Activated CD4-positive, alpha-beta T cell treated with anti-CD3 and anti-CD28 coated beads for 24 hours (primary cell): ENCODE data around the gene ADAMTS16.

ENCODE experiments used
- DNase-seq, 2 donors: peaks; one replicate each; pipeline ENCODE4 v3.0.0-alpha.2; 2020; ENCODE audit warnings: low read depth in 2 of 2

ADAMTS16 gene

DNA sequence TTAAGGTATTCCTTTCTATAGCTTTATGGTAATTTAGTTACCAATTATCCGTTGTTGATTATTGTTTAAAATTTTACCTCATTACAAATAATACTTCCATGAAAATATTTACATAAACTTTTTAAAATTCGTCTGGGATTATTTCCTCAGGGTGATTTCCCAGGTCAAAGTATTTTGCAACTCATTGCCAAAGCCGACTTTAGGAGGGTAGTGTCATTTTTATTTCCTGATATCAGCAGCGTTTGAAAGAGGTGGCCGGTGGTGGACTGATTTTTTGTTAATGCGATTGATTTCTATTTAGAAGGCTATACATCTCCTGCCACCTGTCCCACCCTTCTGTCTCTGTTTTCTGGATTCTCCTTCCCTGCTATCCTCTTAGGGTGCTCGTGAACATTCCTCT, 4.3 kb downstream of the ADAMTS16 start:
- no peak for DNase-seq

GRCh38 chr5:5145651-5146529, 5.8 kb downstream of the ADAMTS16 start:
- no peak for DNase-seq

- no peak for DNase-seq
Observed at GRCh38 chr5:5146530-5147160, 6.5 kb downstream of the ADAMTS16 start.

GRCh38 chr5:5149154-5149553, 9.0 kb downstream of the ADAMTS16 start:
- no peak for DNase-seq

DNA sequence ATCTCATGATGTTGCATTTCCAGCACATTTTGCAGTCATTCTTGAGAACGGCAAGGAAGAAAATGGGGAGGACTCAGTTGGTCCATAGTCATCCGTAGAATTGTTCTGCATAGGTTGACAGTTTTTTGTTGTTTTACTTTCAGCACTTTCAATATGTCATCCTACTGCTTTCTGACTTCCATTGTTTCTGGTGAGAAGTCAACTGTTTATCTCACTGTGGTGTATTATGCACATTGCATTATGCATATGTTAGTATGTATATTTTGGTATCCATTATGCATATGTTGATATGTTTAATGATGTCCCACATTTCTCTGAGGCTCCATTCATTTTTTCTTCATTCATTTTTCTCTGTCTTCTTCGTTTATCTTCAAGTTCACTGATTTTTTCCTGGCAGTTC, 10.5 kb downstream of the ADAMTS16 start:
- no peak for DNase-seq

DNA sequence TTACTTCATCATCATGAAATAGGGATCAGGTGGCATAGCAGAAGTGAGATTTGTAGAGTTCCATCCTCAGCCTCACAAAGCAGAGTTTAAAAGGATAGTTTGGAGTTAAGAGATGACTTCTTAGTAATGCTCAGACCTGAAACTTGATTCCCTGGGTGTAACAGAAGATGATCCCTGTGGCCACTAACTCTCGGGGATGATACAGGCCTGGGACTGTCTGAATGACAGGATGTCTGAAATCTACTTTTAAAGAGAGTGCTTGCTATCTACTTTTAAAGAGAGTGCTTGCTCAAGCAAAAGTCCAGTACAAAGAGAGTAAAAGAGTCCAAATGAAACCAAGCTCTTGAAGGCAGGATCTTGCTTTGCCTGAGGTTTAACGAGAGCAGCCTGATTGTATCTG, 14.6 kb downstream of the ADAMTS16 start:
- DNase-seq = no peak

GRCh38 chr5:5155617-5156016, 15.5 kb downstream of the ADAMTS16 start:
- no peak for DNase-seq

- no peak for DNase-seq
Observed at GRCh38 chr5:5156471-5157082, 16.4 kb downstream of the ADAMTS16 start.

- DNase-seq = no peak
Observed at GRCh38 chr5:5158472-5158895, 18.4 kb downstream of the ADAMTS16 start.

DNA sequence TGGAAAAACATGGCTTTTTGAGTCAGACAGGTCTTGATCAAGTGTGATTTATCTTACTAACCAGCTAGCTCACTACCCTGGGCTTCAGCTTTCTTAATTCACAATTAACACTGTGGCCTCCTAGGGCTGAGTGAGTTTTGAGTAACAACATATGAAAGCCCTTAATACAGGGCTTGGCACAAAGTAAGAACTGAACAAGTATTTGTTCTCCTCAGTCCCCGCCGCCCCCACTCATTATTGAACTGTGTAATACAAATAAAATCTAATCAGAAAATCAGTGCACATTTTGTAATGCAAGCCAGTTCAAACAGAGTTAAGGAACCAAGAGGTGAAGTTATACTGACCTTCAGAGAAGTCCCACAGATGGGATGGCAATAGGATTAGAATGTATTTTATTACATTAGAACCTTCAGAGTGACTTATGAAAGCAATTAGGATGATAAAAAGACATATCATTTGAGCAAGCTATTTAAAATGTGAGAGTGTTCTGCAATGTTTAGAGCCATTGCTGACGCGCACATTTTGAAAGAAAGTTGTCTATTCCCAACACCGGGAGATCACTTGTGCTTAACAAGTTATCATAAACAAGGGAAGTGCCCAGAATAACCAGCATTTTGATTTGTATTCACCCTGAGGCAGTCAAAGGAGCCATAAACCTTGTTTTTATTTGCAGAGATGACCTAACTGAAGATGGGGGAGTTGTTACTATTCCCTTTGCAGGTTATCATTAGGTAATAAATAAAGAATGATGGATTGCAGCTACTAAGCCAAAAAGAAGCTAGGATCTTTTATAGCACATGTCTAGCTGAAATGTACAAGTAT, 19.4 kb downstream of the ADAMTS16 start:
- DNase-seq = no peak

DNA sequence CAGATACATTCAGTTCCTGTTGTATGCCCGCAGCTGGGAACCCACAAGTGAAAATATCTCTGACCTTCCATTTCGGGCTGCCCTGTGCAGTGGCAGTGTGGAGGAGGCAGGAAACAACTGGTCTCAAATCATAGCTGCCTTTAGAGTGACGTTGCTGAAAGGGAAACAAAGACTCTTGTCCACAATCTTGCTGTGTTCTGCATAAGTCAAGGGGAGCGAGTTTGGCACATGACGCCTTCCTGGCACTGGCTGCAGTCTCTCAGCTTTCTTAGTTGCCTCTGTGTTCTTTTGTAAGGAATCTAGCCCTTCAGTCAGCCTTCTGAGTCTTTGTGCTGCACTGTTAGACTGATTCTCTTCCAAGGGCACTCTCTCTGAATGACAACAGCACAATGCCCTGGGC, 24.0 kb downstream of the ADAMTS16 start:
- DNase-seq = no peak

- DNase-seq = no peak
Observed at GRCh38 chr5:5165541-5166002, 25.4 kb downstream of the ADAMTS16 start.

- DNase-seq = no peak
Observed at GRCh38 chr5:5169466-5169865, 29.3 kb downstream of the ADAMTS16 start.

DNA sequence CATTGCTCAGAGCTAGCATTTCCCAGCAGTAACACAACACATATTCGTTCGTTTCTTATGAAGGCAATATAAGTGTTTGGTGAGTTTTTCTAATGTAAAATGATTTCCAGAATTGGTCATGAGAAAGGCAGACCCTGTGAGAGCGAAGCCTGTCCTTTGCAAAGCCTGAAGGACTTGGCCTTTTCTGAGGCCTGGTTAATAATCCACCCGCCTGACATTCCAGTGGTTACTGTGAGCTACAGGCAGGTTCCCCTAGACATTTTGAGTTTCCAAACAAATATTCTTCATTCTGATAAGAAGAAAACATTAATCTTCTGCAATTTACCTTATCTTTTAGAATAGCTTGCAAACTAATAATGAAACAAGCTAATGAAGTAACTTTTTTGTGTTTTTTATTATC, 38.0 kb downstream of the ADAMTS16 start:
- no peak for DNase-seq

DNA sequence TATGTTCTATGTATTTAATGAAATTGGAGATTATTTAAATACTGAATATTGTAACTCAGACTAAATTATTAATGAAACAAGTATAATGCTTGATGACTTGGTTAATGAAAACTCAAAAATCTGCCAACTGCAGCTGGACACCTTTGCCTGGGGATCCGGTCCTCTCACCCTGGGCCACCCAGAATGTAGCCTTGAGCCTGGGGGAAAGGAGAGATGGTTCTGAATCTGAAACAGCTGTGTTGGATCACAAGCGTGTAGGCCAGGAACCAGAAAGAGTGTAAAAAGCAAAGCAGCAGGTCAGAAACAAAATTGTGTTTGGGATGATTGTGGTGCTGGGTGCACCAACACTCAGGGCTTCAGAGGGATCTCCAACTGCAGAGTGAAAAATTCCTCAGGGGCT, 38.5 kb downstream of the ADAMTS16 start:
- DNase-seq = no peak

DNA sequence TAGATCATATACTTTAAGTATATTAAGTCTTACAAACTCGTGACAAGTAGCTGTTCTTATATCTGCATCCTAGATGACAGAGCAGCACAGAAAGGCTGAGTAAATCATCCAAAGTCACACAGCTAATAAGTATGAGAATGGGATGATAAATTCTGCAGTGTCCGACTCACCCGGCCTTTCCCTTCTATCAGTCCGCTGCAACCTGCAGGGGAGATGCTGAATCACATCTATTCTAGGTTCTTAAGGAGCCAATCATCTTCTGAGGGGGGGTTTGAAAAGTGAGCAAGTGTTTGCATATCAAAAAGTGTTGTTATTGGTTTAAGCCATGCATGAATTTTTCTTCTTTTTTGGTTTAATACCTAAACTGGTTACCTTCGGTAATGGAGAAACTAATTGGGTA, 38.9 kb downstream of the ADAMTS16 start:
- DNase-seq = no peak

GRCh38 chr5:5179597-5179996, 39.5 kb downstream of the ADAMTS16 start:
- DNase-seq = no peak

GRCh38 chr5:5181650-5182324, 41.7 kb downstream of the ADAMTS16 start:
- DNase-seq = no peak

- DNase-seq = no peak
Observed at GRCh38 chr5:5182508-5183188, 42.5 kb downstream of the ADAMTS16 start.

GRCh38 chr5:5183189-5183699, 43.1 kb downstream of the ADAMTS16 start:
- DNase-seq = no peak

- no peak for DNase-seq
Observed at GRCh38 chr5:5183933-5184332, 43.8 kb downstream of the ADAMTS16 start.
